Fibroblast of lung (primary cell): ENCODE results near the gene PSTK. TPM values are rescaled to one million over a fixed set of nuclear protein-coding genes. Genes with fewer than 3 reads are reported as not detected.

Source experiments
- DNase-seq, 2 donors: peaks; one replicate each; pipeline versions ENCODE4 v3.0.0 to v3.0.0-alpha.2; 2010; ENCODE audit warnings: low read depth in 2 of 2
- H2AFZ ChIP-seq: 2 replicates; pipeline ENCODE4 v1.5.1; 2012; ENCODE audit warnings: low read length, control low read depth, inconsistent platforms
- H3K27ac ChIP-seq: 2 replicates; pipeline ENCODE4 v1.5.1; 2011; ENCODE audit warnings: low read length, control low read depth; ENCODE audit not compliant: insufficient read depth
- H3K27me3 ChIP-seq: 2 replicates; pipeline ENCODE4 v1.5.1; 2011; ENCODE audit warnings: mild to moderate bottlenecking, low read length; ENCODE audit not compliant: control insufficient read depth, insufficient read depth
- H3K36me3 ChIP-seq: 2 replicates; pipeline ENCODE4 v1.5.1; 2011; ENCODE audit warnings: low read length; ENCODE audit not compliant: control insufficient read depth, insufficient read depth
- H3K4me1 ChIP-seq: 2 replicates; pipeline ENCODE4 v1.5.1; 2011; ENCODE audit warnings: low read length; ENCODE audit not compliant: control insufficient read depth, insufficient read depth; ENCODE audit errors: extremely low read depth
- H3K4me2 ChIP-seq: 2 replicates; pipeline ENCODE4 v1.5.1; 2011; ENCODE audit warnings: low read length, control low read depth; ENCODE audit not compliant: insufficient read depth; ENCODE audit errors: extremely low read depth
- H3K4me3 ChIP-seq, 4 experiments: fragments of 200-600 bp in 1 of 4; sonication (generic) in 1 of 4; replicated peaks in 1 of 4; 2 replicates each; pipeline ENCODE4 v1.5.1; 2011 to 2016; ENCODE audit warnings: low read length in 4 of 4, low read depth in 3 of 4, mild to moderate bottlenecking in 3 of 4, control low read depth in 2 of 4, inconsistent platforms in 1 of 4, mixed read lengths in 1 of 4; ENCODE audit not compliant: insufficient read depth in 1 of 4; ENCODE audit errors: control extremely low read depth in 1 of 4
- H3K79me2 ChIP-seq: 2 replicates; pipeline ENCODE4 v1.5.1; 2012; ENCODE audit warnings: mild to moderate bottlenecking, low read length, inconsistent platforms; ENCODE audit not compliant: control insufficient read depth, insufficient read depth
- H3K9ac ChIP-seq: 2 replicates; pipeline ENCODE4 v1.5.1; 2011; ENCODE audit warnings: mild to moderate bottlenecking, low read length, control low read depth; ENCODE audit not compliant: insufficient read depth
- H3K9me3 ChIP-seq: 2 replicates; pipeline ENCODE4 v1.5.1; 2012; ENCODE audit warnings: low read depth, low read length; ENCODE audit not compliant: control insufficient read depth, insufficient read depth
- H4K20me1 ChIP-seq: 2 replicates; pipeline ENCODE4 v1.5.1; 2011; ENCODE audit warnings: low read length; ENCODE audit not compliant: control insufficient read depth, insufficient read depth; ENCODE audit errors: extremely low read depth
- CTCF ChIP-seq, 2 donors: IDR thresholded peaks in 1 of 2; conservative IDR thresholded peaks in 1 of 2; 1 replicate in 1 of 2; 2 replicates in 1 of 2; pipeline ENCODE4 v1.5.1; 2011 to 2012; ENCODE audit warnings: low read length in 2 of 2, control low read depth in 1 of 2, inconsistent platforms in 1 of 2, low read depth in 1 of 2, mild to moderate bottlenecking in 1 of 2
- EZH2 ChIP-seq: IDR thresholded peaks from 2 replicates; pipeline ENCODE4 v1.5.1; 2012; ENCODE audit warnings: low read length, control low read depth, mild to moderate bottlenecking; ENCODE audit errors: missing control alignments
- polyA plus RNA-seq, 2 donors: library from polyadenylated mRNA; depleted of rRNA in 1 of 2; stranded (reverse) in 1 of 2; unstranded in 1 of 2; fragments of >200 nt; gene quantifications; 2 replicates each; pipeline ENCODE4 v1.2.1, GENCODE V29; 2011 to 2012; ENCODE audit warnings: missing spikeins in 1 of 2
- total RNA-seq: library from RNA; depleted of rRNA; stranded (reverse); fragments of >200 nt; gene quantifications from 2 replicates; pipeline ENCODE4 v1.2.1, GENCODE V29; 2014

Gene PSTK
- total and polyA plus RNA-seq, 2 donors (not counting 1 experiment from before 2014, with no cell fraction given), result 5.1 to 6.4 TPM

- Histone ChIP-seq H3K79me2 (peaks cover 2% of the 10 kb centered on the region), H3K27ac (no peak overlapping the region), H3K9ac (no peak overlapping the region), H3K4me2 (no peak overlapping the region), H2AFZ (no peak overlapping the region), H3K4me1 (no peaks in the 10 kb centered on the region), H3K4me3 (no peak overlapping the region), H3K9me3 (no peaks in the 10 kb centered on the region), H3K27me3 (no peaks in the 10 kb centered on the region), H3K36me3 (no peaks in the 10 kb centered on the region), H4K20me1 (no peaks in the 10 kb centered on the region)
- TF ChIP-seq CTCF (conservative IDR thresholded peaks at IDR 0.05 in 1 of 2, IDR thresholded peaks at IDR 0.05 in 1 of 2; ENCODE audit: low read depth in 1 of 2, low read length in 2 of 2), result no peak
- peak in 1 of 2 donors; percentile 6 for DNase-seq
Measured at GRCh38 chr10:122957474-122957873, 22.7 kb upstream of the PSTK start.

- Histone ChIP-seq H2AFZ (no peak overlapping the region), H4K20me1 (no peaks in the 10 kb centered on the region), H3K27me3 (no peaks in the 10 kb centered on the region), H3K4me3 (no peak overlapping the region), H3K9ac (no peak overlapping the region), H3K79me2 (no peaks in the 10 kb centered on the region), H3K36me3 (no peaks in the 10 kb centered on the region), H3K27ac (no peak overlapping the region), H3K9me3 (no peaks in the 10 kb centered on the region), H3K4me2 (no peak overlapping the region), H3K4me1 (no peaks in the 10 kb centered on the region)
- no peak for TF ChIP-seq EZH2
- TF ChIP-seq CTCF (conservative IDR thresholded peaks at IDR 0.05 in 1 of 2, IDR thresholded peaks at IDR 0.05 in 1 of 2; ENCODE audit: low read depth in 1 of 2, low read length in 2 of 2), result no peak
- peak in 1 of 2 donors; percentile 22 for DNase-seq
Measured at GRCh38 chr10:122962405-122962804, 17.8 kb upstream of the PSTK start.

- no peaks in the 10 kb centered on the region for H4K20me1 ChIP-seq
- no peak for DNase-seq
- no peaks in the 10 kb centered on the region for H3K36me3 ChIP-seq
- no peaks in the 10 kb centered on the region for H3K4me1 ChIP-seq
- no peak overlapping the region for H3K9ac ChIP-seq
- TF ChIP-seq EZH2, result no peak
- no peak for TF ChIP-seq CTCF (conservative IDR thresholded peaks at IDR 0.05 in 1 of 2, IDR thresholded peaks at IDR 0.05 in 1 of 2; ENCODE audit: low read depth in 1 of 2, low read length in 2 of 2)
- H2AFZ ChIP-seq, result no peak overlapping the region
- no peak overlapping the region for H3K27ac ChIP-seq
- H3K4me3 ChIP-seq, result no peak overlapping the region
- no peak overlapping the region for H3K4me2 ChIP-seq
- no peaks in the 10 kb centered on the region for H3K9me3 ChIP-seq
- H3K27me3 ChIP-seq, result no peaks in the 10 kb centered on the region
- H3K79me2 ChIP-seq, result no peaks in the 10 kb centered on the region
Measured at GRCh38 chr10:122966879-122967278, 13.3 kb upstream of the PSTK start.
